Omental fat pad (tissue), 4 donors: ENCODE data around the gene DMGDH. TPM values are rescaled to one million over a fixed set of nuclear protein-coding genes. Genes with fewer than 3 reads are reported as not detected.

Experiments
- ATAC-seq: fragments of 150-250 bp; one replicate; pipeline ENCODE4 v1.9.1; 2016; ENCODE audit warnings: mild to moderate bottlenecking, moderate library complexity; ENCODE audit not compliant: low FRiP score
- DNase-seq: peaks from one replicate; pipeline ENCODE4 v3.0.0-alpha.2; 2019; ENCODE audit warnings: low spot score
- total RNA-seq, 4 donors: library from RNA; depleted of rRNA; stranded (reverse); fragments of >200 nt; gene quantifications; one replicate each; pipeline ENCODE4 v1.1.0, GENCODE V29; 2016
- TF ChIP-seq, protein P1 (sequence below), 3 donors: fragments of 450-650 bp; IDR thresholded peaks; one replicate each; pipeline ENCODE4 v1.5.1; 2016 to 2017; ENCODE audit warnings: antibody characterized with exemption in 3 of 3, mild to moderate bottlenecking in 3 of 3, moderate library complexity in 2 of 3

The DMGDH gene
- total RNA-seq, 4 donors from 2014 or later = 2.8 to 13.9 (median 4.4) TPM

DNA sequence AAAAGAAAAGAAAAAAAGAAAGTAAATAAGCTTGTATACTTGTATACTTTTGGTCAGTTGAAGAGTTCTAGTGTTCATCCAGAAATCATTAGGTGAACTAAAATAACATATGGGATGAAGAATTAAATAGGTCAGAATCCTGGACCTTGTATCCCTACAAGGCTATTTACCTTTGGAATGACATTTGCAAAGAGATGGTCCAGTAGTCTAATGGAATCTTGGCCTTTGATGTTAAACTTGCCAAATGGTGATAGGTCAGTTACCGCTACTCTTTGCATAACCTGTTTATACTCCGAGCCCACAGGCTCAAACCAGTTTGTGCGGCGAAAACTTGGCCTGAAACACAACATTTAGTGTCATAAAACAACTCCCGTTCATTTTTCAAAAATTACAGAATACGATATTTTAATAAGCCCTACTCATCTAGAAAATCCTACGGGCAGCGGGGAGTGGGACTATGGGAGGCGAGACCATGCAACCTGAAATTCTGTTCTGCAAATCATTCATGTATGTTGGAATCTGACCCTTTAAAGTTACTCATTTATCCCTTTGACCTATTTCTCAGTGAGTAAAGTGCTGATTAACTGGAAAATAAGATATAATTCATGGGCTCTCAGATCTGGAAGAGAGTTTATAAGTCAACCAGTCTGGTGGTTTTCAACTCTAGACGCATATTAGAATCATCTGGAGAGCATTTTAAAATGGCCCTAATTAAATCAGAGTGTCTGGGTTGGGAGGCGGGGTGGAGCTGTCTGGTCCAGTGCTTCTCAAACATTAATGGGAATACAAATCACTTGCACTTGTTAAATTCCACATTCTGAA lies 38.6 kb downstream of the DMGDH start:
- ATAC-seq (no peak), DNase-seq (no peak)
- TF ChIP-seq, protein P1, sequence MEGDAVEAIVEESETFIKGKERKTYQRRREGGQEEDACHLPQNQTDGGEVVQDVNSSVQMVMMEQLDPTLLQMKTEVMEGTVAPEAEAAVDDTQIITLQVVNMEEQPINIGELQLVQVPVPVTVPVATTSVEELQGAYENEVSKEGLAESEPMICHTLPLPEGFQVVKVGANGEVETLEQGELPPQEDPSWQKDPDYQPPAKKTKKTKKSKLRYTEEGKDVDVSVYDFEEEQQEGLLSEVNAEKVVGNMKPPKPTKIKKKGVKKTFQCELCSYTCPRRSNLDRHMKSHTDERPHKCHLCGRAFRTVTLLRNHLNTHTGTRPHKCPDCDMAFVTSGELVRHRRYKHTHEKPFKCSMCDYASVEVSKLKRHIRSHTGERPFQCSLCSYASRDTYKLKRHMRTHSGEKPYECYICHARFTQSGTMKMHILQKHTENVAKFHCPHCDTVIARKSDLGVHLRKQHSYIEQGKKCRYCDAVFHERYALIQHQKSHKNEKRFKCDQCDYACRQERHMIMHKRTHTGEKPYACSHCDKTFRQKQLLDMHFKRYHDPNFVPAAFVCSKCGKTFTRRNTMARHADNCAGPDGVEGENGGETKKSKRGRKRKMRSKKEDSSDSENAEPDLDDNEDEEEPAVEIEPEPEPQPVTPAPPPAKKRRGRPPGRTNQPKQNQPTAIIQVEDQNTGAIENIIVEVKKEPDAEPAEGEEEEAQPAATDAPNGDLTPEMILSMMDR (IDR thresholded peaks at IDR 0.05) = no peak

DNA sequence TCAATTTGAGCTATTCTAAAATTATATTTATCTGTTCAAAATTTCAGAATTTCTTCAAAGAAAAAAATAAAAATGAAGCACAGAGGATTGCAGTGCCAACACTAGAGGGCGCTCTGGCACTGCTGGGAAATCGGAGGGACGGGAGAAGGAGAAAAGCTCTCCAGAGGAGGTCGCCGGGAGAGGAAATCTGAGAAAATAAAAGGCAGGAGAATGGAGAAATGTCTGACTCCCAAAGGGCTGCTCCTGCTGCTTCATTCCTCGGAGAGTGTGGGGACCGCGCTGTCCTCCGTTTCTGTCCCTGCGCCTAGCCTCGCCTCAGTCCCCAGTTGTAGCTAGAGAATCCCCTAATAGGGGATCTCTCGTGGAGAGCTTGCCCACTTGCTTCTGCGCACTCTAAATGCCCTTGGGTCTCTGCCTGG lies 44.4 kb downstream of the DMGDH start:
- ATAC-seq (no peak), DNase-seq (no peak)
- TF ChIP-seq, protein P1 (IDR thresholded peaks at IDR 0.05) = peak in 1 of 3 donors; percentile 31

DNA sequence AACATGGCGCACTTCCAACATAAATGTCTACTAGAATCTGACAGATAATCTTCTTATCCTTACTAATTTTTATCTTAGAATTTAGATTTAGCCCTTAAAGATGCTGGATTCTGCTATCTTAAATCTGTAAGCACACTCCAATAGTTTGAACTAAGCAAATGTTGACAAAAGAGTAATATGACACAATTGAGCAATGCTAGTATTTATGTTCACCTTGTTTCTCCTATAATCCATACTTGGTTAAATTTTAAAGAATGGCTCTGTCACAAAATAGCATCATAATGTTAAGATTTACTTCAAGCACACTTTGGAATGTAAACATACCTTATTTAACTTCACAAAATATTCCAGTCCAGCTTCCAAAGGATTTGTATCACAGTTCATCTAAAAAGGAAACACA lies 45.5 kb downstream of the DMGDH start:
- ATAC-seq (no peak), DNase-seq (no peak)
- TF ChIP-seq, protein P1 (IDR thresholded peaks at IDR 0.05) = no peak

DNA sequence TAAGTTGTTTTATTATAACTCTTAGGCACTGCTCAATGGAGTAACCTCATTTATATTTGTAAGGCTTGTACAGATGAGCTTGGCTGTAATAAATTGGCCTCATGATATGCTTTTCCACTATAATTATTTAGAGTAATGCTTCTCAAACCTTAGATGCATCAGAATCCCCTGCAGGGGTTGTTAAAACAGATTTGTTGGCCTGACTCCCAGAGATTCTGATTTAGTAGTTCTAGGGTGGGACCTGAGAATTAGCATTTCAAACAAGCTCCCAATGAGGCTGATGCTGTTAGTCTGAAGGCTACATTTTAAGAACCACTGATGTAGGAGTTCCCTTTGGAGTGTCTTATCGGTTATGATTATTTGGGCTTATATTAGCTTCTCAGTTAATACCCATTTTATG lies 46.1 kb downstream of the DMGDH start:
- ATAC-seq = no peak
- TF ChIP-seq, protein P1 (IDR thresholded peaks at IDR 0.05) = no peak

DNA sequence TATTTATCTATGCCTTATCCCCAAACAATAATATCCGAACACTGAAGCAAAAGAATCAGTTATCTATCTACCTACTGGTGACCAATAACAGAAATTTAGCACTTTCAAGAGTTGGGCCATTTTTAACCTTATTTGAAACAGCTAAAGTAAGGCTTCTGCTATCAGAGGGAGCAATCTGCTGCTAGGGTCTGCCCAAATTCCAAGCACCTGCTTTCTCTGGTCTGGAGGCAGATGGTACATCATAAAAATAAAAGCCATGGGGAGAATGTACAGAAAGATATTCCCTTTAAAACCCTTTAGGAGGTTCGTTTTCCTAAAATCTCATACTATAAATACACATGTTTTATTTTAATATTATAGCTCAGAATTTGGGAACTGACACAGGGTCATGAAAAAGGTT lies 46.7 kb downstream of the DMGDH start:
- TF ChIP-seq, protein P1 (IDR thresholded peaks at IDR 0.05) = no peak
- DNase-seq = no peak
- ATAC-seq = no peak

More for the DNA sequence above, 46.1 kb downstream of the DMGDH start:
- no peak for DNase-seq

DNA sequence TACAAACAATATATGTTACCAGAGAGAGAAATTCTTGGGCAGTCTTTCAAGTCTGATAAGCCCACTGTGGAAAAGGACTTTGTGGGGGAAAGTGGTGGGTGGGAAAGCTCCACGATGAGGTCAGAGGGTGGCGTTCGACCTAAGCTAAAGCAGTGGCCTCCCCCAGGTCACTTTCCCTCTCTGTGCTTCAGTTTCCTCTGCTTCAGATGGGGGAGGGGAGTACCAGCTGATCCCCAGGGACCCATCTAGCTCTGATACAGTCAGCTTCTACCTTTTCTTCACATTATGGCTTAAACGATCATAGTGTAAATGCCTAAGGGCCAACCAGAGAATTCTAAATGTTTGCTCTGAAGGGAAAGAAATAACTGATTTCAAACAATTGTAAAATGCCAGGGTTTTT lies 47.7 kb downstream of the DMGDH start:
- no peak for DNase-seq
- TF ChIP-seq, protein P1 (IDR thresholded peaks at IDR 0.05) = no peak
- no peak for ATAC-seq
